Testis (tissue), 2 donors: ENCODE results near the gene SEC14L5.

Experiments
- POLR2A ChIP-seq: fragments of 450-650 bp; IDR thresholded peaks from one replicate; pipeline ENCODE4 v1.6.1; 2017; ENCODE audit warnings: antibody characterized with exemption, mild to moderate bottlenecking, moderate library complexity
- TF ChIP-seq, protein P1 (sequence below), 3 experiments: fragments of 450-650 bp in 2 of 3; fragments of 200-600 bp in 1 of 3; sonication (generic) in 1 of 3; IDR thresholded peaks; one replicate each; pipeline ENCODE4 v1.5.1; 2016 to 2019; ENCODE audit warnings: antibody characterized with exemption in 3 of 3, mild to moderate bottlenecking in 2 of 3, moderate library complexity in 1 of 3

DNA sequence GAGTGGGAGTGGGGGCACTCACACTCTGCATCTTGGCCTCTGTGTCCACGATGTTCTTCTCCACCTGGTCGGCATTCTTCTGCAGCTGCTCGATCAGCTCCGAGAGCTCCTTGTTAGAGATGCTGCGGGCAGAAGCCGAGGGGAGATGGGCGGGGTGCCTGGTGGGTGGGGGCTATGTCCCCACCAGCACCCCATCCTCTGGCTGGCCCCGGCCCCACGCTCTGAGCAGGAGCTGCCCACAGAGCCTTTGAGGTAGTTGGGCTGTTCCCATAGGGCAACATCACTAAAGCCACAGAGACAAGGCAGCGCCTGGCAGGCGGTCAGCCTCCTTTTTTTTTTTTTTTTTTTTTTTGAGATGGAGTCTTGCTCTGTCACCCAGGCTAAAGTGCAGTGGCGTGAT lies 47.3 kb upstream of the SEC14L5 start:
- TF ChIP-seq POLR2A = no peak
- TF ChIP-seq, protein P1, sequence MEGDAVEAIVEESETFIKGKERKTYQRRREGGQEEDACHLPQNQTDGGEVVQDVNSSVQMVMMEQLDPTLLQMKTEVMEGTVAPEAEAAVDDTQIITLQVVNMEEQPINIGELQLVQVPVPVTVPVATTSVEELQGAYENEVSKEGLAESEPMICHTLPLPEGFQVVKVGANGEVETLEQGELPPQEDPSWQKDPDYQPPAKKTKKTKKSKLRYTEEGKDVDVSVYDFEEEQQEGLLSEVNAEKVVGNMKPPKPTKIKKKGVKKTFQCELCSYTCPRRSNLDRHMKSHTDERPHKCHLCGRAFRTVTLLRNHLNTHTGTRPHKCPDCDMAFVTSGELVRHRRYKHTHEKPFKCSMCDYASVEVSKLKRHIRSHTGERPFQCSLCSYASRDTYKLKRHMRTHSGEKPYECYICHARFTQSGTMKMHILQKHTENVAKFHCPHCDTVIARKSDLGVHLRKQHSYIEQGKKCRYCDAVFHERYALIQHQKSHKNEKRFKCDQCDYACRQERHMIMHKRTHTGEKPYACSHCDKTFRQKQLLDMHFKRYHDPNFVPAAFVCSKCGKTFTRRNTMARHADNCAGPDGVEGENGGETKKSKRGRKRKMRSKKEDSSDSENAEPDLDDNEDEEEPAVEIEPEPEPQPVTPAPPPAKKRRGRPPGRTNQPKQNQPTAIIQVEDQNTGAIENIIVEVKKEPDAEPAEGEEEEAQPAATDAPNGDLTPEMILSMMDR (IDR thresholded peaks at IDR 0.05) = no peak
